ENCODE measurements around the gene ACY1.

- TF ChIP-seq CTCF (IDR thresholded peaks at IDR 0.05) (no peak), POLR2A (IDR thresholded peaks at IDR 0.05) (no peak), POLR2AphosphoS5 (IDR thresholded peaks at IDR 0.05) (no peak)
Observed at GRCh38 chr3:51998774-51999173, 15.4 kb downstream of the ACY1 start.
